Tibial nerve (tissue), 3 donors: Measurements from ENCODE around the gene CCT5.

ENCODE experiments used
- POLR2A ChIP-seq, 2 donors: fragments of 450-650 bp; IDR thresholded peaks; one replicate each; pipeline ENCODE4 v1.6.1; 2017; ENCODE audit warnings: antibody characterized with exemption in 2 of 2, mild to moderate bottlenecking in 2 of 2, moderate library complexity in 2 of 2
- TF ChIP-seq, protein P1 (sequence below), 5 experiments: fragments of 200-600 bp in 3 of 5; fragments of 450-650 bp in 2 of 5; sonication (generic) in 3 of 5; IDR thresholded peaks; one replicate each; pipeline ENCODE4 v1.5.1; 2016 to 2019; ENCODE audit warnings: antibody characterized with exemption in 5 of 5, mild to moderate bottlenecking in 3 of 5, moderate library complexity in 2 of 5

- TF ChIP-seq, protein P1, sequence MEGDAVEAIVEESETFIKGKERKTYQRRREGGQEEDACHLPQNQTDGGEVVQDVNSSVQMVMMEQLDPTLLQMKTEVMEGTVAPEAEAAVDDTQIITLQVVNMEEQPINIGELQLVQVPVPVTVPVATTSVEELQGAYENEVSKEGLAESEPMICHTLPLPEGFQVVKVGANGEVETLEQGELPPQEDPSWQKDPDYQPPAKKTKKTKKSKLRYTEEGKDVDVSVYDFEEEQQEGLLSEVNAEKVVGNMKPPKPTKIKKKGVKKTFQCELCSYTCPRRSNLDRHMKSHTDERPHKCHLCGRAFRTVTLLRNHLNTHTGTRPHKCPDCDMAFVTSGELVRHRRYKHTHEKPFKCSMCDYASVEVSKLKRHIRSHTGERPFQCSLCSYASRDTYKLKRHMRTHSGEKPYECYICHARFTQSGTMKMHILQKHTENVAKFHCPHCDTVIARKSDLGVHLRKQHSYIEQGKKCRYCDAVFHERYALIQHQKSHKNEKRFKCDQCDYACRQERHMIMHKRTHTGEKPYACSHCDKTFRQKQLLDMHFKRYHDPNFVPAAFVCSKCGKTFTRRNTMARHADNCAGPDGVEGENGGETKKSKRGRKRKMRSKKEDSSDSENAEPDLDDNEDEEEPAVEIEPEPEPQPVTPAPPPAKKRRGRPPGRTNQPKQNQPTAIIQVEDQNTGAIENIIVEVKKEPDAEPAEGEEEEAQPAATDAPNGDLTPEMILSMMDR (IDR thresholded peaks at IDR 0.05) = no peak
- no peak for TF ChIP-seq POLR2A (IDR thresholded peaks at IDR 0.05)
Observed at GRCh38 chr5:10288592-10289219, 38.6 kb downstream of the CCT5 start.
